ENCODE results near the gene FOXP1. TPM values are rescaled to one million over a fixed set of nuclear protein-coding genes. Genes with fewer than 3 reads are reported as not detected.
A peak's percentile ranks its signal among the peaks of the same experiment; 100 is the strongest.

Gene FOXP1
- total RNA-seq, 1 experiment from 2014 or later: 334 TPM

GRCh38 chr3:71083726-71084131 lies 499.8 kb downstream of the FOXP1 start:
- no peaks in the 10 kb centered on the region for H3K9me3 ChIP-seq (ENCODE audit: low read length)
- H4K20me1 ChIP-seq (ENCODE audit: insufficient read depth, low read depth, low read length): peaks cover 5% of the 10 kb centered on the region; the same call in 1 of the 2 replicates
- H3K27ac ChIP-seq (ENCODE audit: low read length): peak overlapping the region; percentile 53; the same call in 1 of the 2 replicates
- no peaks in the 10 kb centered on the region for H3K9me2 ChIP-seq (replicated peaks; ENCODE audit: insufficient read depth, low read length)
- H2AFZ ChIP-seq (ENCODE audit: low read length): no peak overlapping the region
- H3K36me3 ChIP-seq (ENCODE audit: insufficient read depth, low read length): peaks cover 21% of the 10 kb centered on the region
- no peak overlapping the region for H3K4me3 ChIP-seq (ENCODE audit: low read length)
- no peak for DNase-seq
- peaks cover 78% of the 10 kb centered on the region for H3K4me1 ChIP-seq (ENCODE audit: low read length)
- no peaks in the 10 kb centered on the region for H3K27me3 ChIP-seq (ENCODE audit: low read length)
- H3K9ac ChIP-seq (ENCODE audit: low read length): no peak overlapping the region
- peaks cover 94% of the 10 kb centered on the region for H3K79me2 ChIP-seq (ENCODE audit: low read length)
- H3K4me2 ChIP-seq (ENCODE audit: low read depth, low read length, poor library complexity, severe bottlenecking): no peak overlapping the region

DNA sequence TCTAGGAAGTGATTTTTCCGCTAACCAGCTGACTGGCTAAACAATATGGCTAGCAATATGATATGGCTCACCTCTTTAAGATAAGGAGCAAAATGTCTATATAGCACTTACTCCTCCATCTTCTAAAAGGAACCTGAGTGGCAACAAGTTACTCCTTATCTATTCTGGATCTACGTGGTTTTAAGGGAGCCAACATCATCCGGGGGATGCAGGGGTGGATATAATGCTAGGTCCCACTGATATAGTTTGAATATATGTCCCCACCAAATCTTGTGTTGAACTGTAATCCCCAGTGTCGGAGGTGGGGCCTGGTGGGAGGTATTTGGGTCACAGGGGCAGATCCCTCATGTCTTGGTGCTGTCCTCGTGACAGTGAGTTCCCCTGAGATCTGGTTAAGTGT lies 500.7 kb downstream of the FOXP1 start:
- Histone ChIP-seq H3K4me3 (ENCODE audit: low read length) (no peak overlapping the region), H3K9me2 (replicated peaks; ENCODE audit: insufficient read depth, low read length) (no peaks in the 10 kb centered on the region), H3K27me3 (ENCODE audit: low read length) (no peaks in the 10 kb centered on the region), H3K4me2 (ENCODE audit: low read depth, low read length, poor library complexity, severe bottlenecking) (no peak overlapping the region), H3K36me3 (ENCODE audit: insufficient read depth, low read length) (peaks cover 15% of the 10 kb centered on the region), H3K4me1 (ENCODE audit: low read length) (peaks cover 78% of the 10 kb centered on the region), H3K9me3 (ENCODE audit: low read length) (no peaks in the 10 kb centered on the region), H2AFZ (ENCODE audit: low read length) (no peak overlapping the region), H3K79me2 (ENCODE audit: low read length) (peaks cover 94% of the 10 kb centered on the region), H3K27ac (ENCODE audit: low read length) (peak overlapping the region; percentile 53; the same call in 1 of the 2 replicates), H3K9ac (ENCODE audit: low read length) (no peak overlapping the region), H4K20me1 (ENCODE audit: insufficient read depth, low read depth, low read length) (peaks cover 5% of the 10 kb centered on the region; the same call in 1 of the 2 replicates)
- no peak for DNase-seq

GRCh38 chr3:71080517-71081083 lies 502.9 kb downstream of the FOXP1 start:
- H3K4me3 ChIP-seq (ENCODE audit: low read length): no peak overlapping the region
- H4K20me1 ChIP-seq (ENCODE audit: insufficient read depth, low read depth, low read length): no peaks in the 10 kb centered on the region; the same call in 1 of the 2 replicates
- no peak overlapping the region for H2AFZ ChIP-seq (ENCODE audit: low read length)
- no peak overlapping the region for H3K9ac ChIP-seq (ENCODE audit: low read length)
- no peak overlapping the region for H3K4me2 ChIP-seq (ENCODE audit: low read depth, low read length, poor library complexity, severe bottlenecking)
- no peak for DNase-seq
- peak overlapping the region; percentile 27; the same call in 1 of the 2 replicates for H3K27ac ChIP-seq (ENCODE audit: low read length)
- no peaks in the 10 kb centered on the region for H3K9me3 ChIP-seq (ENCODE audit: low read length)
- no peaks in the 10 kb centered on the region for H3K27me3 ChIP-seq (ENCODE audit: low read length)
- peaks cover 94% of the 10 kb centered on the region for H3K79me2 ChIP-seq (ENCODE audit: low read length)
- no peaks in the 10 kb centered on the region for H3K9me2 ChIP-seq (replicated peaks; ENCODE audit: insufficient read depth, low read length)
- peaks cover 21% of the 10 kb centered on the region for H3K36me3 ChIP-seq (ENCODE audit: insufficient read depth, low read length)
- peaks cover 83% of the 10 kb centered on the region for H3K4me1 ChIP-seq (ENCODE audit: low read length)

- Histone ChIP-seq H3K4me2 (ENCODE audit: low read depth, low read length, poor library complexity, severe bottlenecking) (no peak overlapping the region), H2AFZ (ENCODE audit: low read length) (no peak overlapping the region), H3K4me3 (ENCODE audit: low read length) (no peak overlapping the region), H3K4me1 (ENCODE audit: low read length) (peaks cover 81% of the 10 kb centered on the region), H3K27ac (ENCODE audit: low read length) (peak overlapping the region; percentile 9; the same call in 1 of the 2 replicates), H3K27me3 (ENCODE audit: low read length) (no peaks in the 10 kb centered on the region), H3K36me3 (ENCODE audit: insufficient read depth, low read length) (peaks cover 21% of the 10 kb centered on the region), H3K9me3 (ENCODE audit: low read length) (no peaks in the 10 kb centered on the region), H3K9ac (ENCODE audit: low read length) (no peak overlapping the region), H4K20me1 (ENCODE audit: insufficient read depth, low read depth, low read length) (no peaks in the 10 kb centered on the region; the same call in 1 of the 2 replicates), H3K79me2 (ENCODE audit: low read length) (peaks cover 95% of the 10 kb centered on the region), H3K9me2 (replicated peaks; ENCODE audit: insufficient read depth, low read length) (no peaks in the 10 kb centered on the region)
- DNase-seq: no peak
Observed at GRCh38 chr3:71078723-71079525, 504.6 kb downstream of the FOXP1 start.

GRCh38 chr3:71078199-71078598 lies 505.3 kb downstream of the FOXP1 start:
- Histone ChIP-seq H3K36me3 (ENCODE audit: insufficient read depth, low read length) (peaks cover 21% of the 10 kb centered on the region), H3K9me2 (replicated peaks; ENCODE audit: insufficient read depth, low read length) (no peaks in the 10 kb centered on the region), H2AFZ (ENCODE audit: low read length) (no peak overlapping the region), H3K9ac (ENCODE audit: low read length) (no peak overlapping the region), H3K4me3 (ENCODE audit: low read length) (no peak overlapping the region), H3K27ac (ENCODE audit: low read length) (no peak overlapping the region), H3K9me3 (ENCODE audit: low read length) (no peaks in the 10 kb centered on the region), H3K4me1 (ENCODE audit: low read length) (peaks cover 84% of the 10 kb centered on the region), H3K79me2 (ENCODE audit: low read length) (peaks cover 95% of the 10 kb centered on the region), H3K27me3 (ENCODE audit: low read length) (no peaks in the 10 kb centered on the region), H3K4me2 (ENCODE audit: low read depth, low read length, poor library complexity, severe bottlenecking) (no peak overlapping the region), H4K20me1 (ENCODE audit: insufficient read depth, low read depth, low read length) (no peaks in the 10 kb centered on the region; the same call in 1 of the 2 replicates)
- no peak for DNase-seq

DNA sequence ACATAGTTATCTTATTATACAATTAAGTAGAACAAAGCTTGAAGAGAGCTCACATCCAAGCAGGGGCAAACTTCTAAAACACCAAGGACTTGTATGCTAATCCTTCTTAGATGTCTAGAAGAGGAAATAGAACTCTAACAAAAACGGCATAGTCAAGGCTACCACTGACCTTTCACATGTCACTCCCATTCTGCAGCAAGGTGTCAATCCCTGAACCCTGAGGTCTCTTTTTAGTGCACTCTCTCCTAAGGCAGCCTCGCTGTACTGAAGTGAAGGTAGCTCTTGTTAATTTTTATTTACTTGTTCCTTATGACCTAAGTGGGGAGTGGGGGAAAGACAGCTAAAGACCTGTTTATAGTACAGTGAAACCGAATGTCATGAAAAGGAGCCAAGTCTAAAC lies 506.5 kb downstream of the FOXP1 start:
- Histone ChIP-seq H4K20me1 (ENCODE audit: insufficient read depth, low read depth, low read length) (no peaks in the 10 kb centered on the region), H3K4me1 (ENCODE audit: low read length) (peaks cover 90% of the 10 kb centered on the region), H3K9me2 (replicated peaks; ENCODE audit: insufficient read depth, low read length) (no peaks in the 10 kb centered on the region), H3K79me2 (ENCODE audit: low read length) (peaks cover 95% of the 10 kb centered on the region), H3K9ac (ENCODE audit: low read length) (no peak overlapping the region), H2AFZ (ENCODE audit: low read length) (no peak overlapping the region), H3K27ac (ENCODE audit: low read length) (peak overlapping the region; percentile 55), H3K27me3 (ENCODE audit: low read length) (no peaks in the 10 kb centered on the region), H3K4me2 (ENCODE audit: low read depth, low read length, poor library complexity, severe bottlenecking) (no peak overlapping the region), H3K36me3 (ENCODE audit: insufficient read depth, low read length) (peaks cover 21% of the 10 kb centered on the region), H3K4me3 (ENCODE audit: low read length) (no peak overlapping the region), H3K9me3 (ENCODE audit: low read length) (no peaks in the 10 kb centered on the region)
- DNase-seq: no peak

- H3K36me3 ChIP-seq (ENCODE audit: insufficient read depth, low read length): peaks cover 19% of the 10 kb centered on the region
- H3K79me2 ChIP-seq (ENCODE audit: low read length): peaks cover 97% of the 10 kb centered on the region
- peak overlapping the region; percentile 55 for H3K27ac ChIP-seq (ENCODE audit: low read length)
- H4K20me1 ChIP-seq (ENCODE audit: insufficient read depth, low read depth, low read length): no peaks in the 10 kb centered on the region
- DNase-seq: no peak
- H3K9me3 ChIP-seq (ENCODE audit: low read length): no peaks in the 10 kb centered on the region
- H3K9me2 ChIP-seq (replicated peaks; ENCODE audit: insufficient read depth, low read length): no peaks in the 10 kb centered on the region
- H3K9ac ChIP-seq (ENCODE audit: low read length): no peak overlapping the region
- peaks cover 94% of the 10 kb centered on the region for H3K4me1 ChIP-seq (ENCODE audit: low read length)
- H3K4me2 ChIP-seq (ENCODE audit: low read depth, low read length, poor library complexity, severe bottlenecking): no peak overlapping the region
- no peak overlapping the region for H3K4me3 ChIP-seq (ENCODE audit: low read length)
- no peak overlapping the region for H2AFZ ChIP-seq (ENCODE audit: low read length)
- H3K27me3 ChIP-seq (ENCODE audit: low read length): no peaks in the 10 kb centered on the region
Observed at GRCh38 chr3:71076361-71077002, 507.0 kb downstream of the FOXP1 start.

DNA sequence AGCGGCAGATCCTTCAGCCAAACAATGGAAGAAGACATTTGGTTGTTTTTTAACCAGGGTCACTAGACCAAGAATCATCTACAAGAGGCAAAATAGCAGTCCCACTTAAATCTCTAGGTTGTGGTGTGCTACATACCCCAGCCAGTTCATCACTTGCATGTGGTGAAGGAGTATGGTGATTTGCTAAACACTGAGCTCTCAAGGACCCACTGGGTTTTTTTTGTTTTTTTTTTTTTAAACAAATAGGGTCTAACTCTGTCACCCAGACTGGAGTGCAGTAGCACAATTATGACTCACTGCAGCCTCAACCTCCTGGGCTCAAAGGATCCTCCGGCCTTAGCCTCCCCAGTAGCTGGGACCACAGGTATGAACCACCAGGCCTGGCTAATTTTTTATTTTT lies 508.0 kb downstream of the FOXP1 start:
- Histone ChIP-seq H2AFZ (ENCODE audit: low read length) (no peak overlapping the region), H3K36me3 (ENCODE audit: insufficient read depth, low read length) (peaks cover 17% of the 10 kb centered on the region), H3K4me1 (ENCODE audit: low read length) (peaks cover 94% of the 10 kb centered on the region), H3K4me3 (ENCODE audit: low read length) (no peak overlapping the region), H3K9ac (ENCODE audit: low read length) (no peak overlapping the region), H3K27ac (ENCODE audit: low read length) (peak overlapping the region; percentile 43), H3K4me2 (ENCODE audit: low read depth, low read length, poor library complexity, severe bottlenecking) (no peak overlapping the region), H3K9me3 (ENCODE audit: low read length) (no peaks in the 10 kb centered on the region), H3K79me2 (ENCODE audit: low read length) (peaks cover 96% of the 10 kb centered on the region), H3K9me2 (replicated peaks; ENCODE audit: insufficient read depth, low read length) (no peaks in the 10 kb centered on the region), H4K20me1 (ENCODE audit: insufficient read depth, low read depth, low read length) (0 out of 2 replicates have a peak, but pooled peaks cover 1% of the 10 kb centered on the region), H3K27me3 (ENCODE audit: low read length) (no peaks in the 10 kb centered on the region)
- no peak for DNase-seq
